GM23248 (cell line): ENCODE measurements around the gene PGD. TPM values are rescaled to one million over a fixed set of nuclear protein-coding genes. Genes with fewer than 3 reads are reported as not detected.
A peak's percentile ranks its signal among the peaks of the same experiment; 100 is the strongest.
"Not testable (repeated sequence)": the region's sequence is repeated elsewhere in the genome, so short reads cannot be mapped to it uniquely, and the experiment has no call there.

ENCODE experiments used
- DNase-seq: peaks from one replicate; pipeline ENCODE4 v3.0.0-alpha.2; 2015
- H2AFZ ChIP-seq: fragments of 200-600 bp; sonication (generic); 2 replicates; pipeline ENCODE4 v1.6.1; 2016; ENCODE audit warnings: antibody characterized with exemption
- H3F3A ChIP-seq: fragments of 200-600 bp; sonication (generic); 2 replicates; pipeline ENCODE4 v1.6.1; 2016; ENCODE audit warnings: mild to moderate bottlenecking, antibody characterized with exemption, mixed run types; ENCODE audit not compliant: insufficient read depth
- H3K27ac ChIP-seq: fragments of 200-600 bp; sonication (generic); 2 replicates; pipeline ENCODE4 v1.5.1; 2016; ENCODE audit warnings: mild to moderate bottlenecking
- H3K27me3 ChIP-seq: fragments of 200-600 bp; sonication (generic); replicated peaks from 2 replicates; pipeline ENCODE4 v1.6.1; 2016; ENCODE audit warnings: mild to moderate bottlenecking; ENCODE audit not compliant: insufficient read depth
- H3K36me3 ChIP-seq: fragments of 200-600 bp; sonication (generic); 2 replicates; pipeline ENCODE4 v1.6.1; 2016; ENCODE audit warnings: low read depth, mild to moderate bottlenecking
- H3K4me1 ChIP-seq: fragments of 200-600 bp; sonication (generic); 2 replicates; pipeline ENCODE4 v1.6.1; 2016; ENCODE audit warnings: mild to moderate bottlenecking; ENCODE audit not compliant: insufficient read depth
- H3K4me2 ChIP-seq: fragments of 200-600 bp; sonication (generic); one replicate; pipeline ENCODE4 v1.6.1; 2016; ENCODE audit warnings: mild to moderate bottlenecking; ENCODE audit not compliant: unreplicated experiment
- H3K4me3 ChIP-seq: fragments of 200-600 bp; sonication (generic); 2 replicates; pipeline ENCODE4 v1.5.1; 2016; ENCODE audit warnings: mild to moderate bottlenecking
- H3K79me2 ChIP-seq: fragments of 200-600 bp; sonication (generic); 2 replicates; pipeline ENCODE4 v1.6.1; 2016; ENCODE audit warnings: mild to moderate bottlenecking; ENCODE audit not compliant: insufficient read depth
- H3K9ac ChIP-seq: fragments of 200-600 bp; sonication (generic); 2 replicates; pipeline ENCODE4 v1.6.1; 2016; ENCODE audit warnings: mild to moderate bottlenecking
- H3K9me2 ChIP-seq: fragments of 200-600 bp; sonication (generic); 2 replicates; pipeline ENCODE4 v1.6.1; 2016; ENCODE audit warnings: mixed run types, mild to moderate bottlenecking, moderate library complexity; ENCODE audit not compliant: insufficient read depth
- H3K9me3 ChIP-seq: fragments of 200-600 bp; sonication (generic); one replicate; pipeline ENCODE4 v1.6.1; 2017; ENCODE audit warnings: low read depth
- H4K20me1 ChIP-seq: fragments of 200-600 bp; sonication (generic); 2 replicates; pipeline ENCODE4 v1.6.0; 2016; ENCODE audit not compliant: insufficient read depth
- EZH2 ChIP-seq: fragments of 200-600 bp; sonication (generic); IDR thresholded peaks from 2 replicates; pipeline ENCODE4 v1.6.1; 2018; ENCODE audit warnings: antibody characterized with exemption, mild to moderate bottlenecking; ENCODE audit not compliant: insufficient read depth, poor library complexity, severe bottlenecking
- EZH2phosphoT487 ChIP-seq: fragments of 200-600 bp; sonication (generic); IDR thresholded peaks from 2 replicates; pipeline ENCODE4 v1.6.1; 2018; ENCODE audit warnings: antibody characterized with exemption, moderate library complexity, mild to moderate bottlenecking, low read depth; ENCODE audit not compliant: insufficient read depth
- WGBS, 2 experiments: methylation state at CpG; one replicate each; pipeline ENCODE4 v1.1.6; 2015 to 2017; ENCODE audit warnings: low lambda C conversion rate in 2 of 2, low coverage in 1 of 2; ENCODE audit errors: missing lambda C conversion rate in 2 of 2; 5-methylcytosine and 5-hydroxymethylcytosine counted together
- in situ Hi-C: fragments of 300-500 bp; cut with MboI; formaldehyde crosslinking; loops from 2 replicates; pipeline ENCODE4 v1.15.0; 2020
- polyA plus RNA-seq: library from polyadenylated mRNA; unstranded; fragments of >200 nt; fragmentation: Nextera tagmentation; extraction: Ambion mirVana; gene quantifications from 2 replicates; pipeline ENCODE4 v1.2.1, GENCODE V29; 2016
- total RNA-seq: library from RNA; depleted of rRNA; stranded (reverse); fragments of >200 nt; shearing (Covaris generic); gene quantifications from 2 replicates; pipeline ENCODE4 v1.2.3, GENCODE V29; 2014

PGD gene
- total and polyA plus RNA-seq, 2 experiments from 2014 or later = 51.7 to 61.4 TPM

DNA sequence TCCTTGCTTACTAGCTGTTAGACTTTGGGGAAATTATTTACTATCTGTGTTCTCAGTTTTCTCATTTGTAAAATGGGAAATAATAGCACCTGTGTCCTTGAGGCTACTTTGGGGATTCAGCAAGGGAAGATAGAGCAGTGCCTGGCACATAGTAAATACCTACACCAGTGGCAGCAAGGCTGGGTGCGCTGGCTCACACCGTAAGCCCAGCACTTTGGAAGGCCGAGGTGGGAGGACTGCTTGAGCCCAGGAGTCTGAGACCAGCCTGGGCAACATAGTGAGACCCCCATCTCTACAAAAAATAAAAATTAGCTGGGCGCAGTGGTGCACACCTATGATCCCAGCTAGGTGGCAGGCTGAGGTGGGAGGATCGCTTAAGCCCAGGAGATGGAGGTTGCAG is 22.8 kb downstream of the PGD start:
- Histone ChIP-seq H3K9ac (no peak overlapping the region), H3F3A (no peaks in the 10 kb centered on the region), H3K9me2 (no peaks in the 10 kb centered on the region), H3K36me3 (peaks cover 11% of the 10 kb centered on the region; the same call in 1 of the 2 replicates), H3K4me1 (no peaks in the 10 kb centered on the region), H3K27ac (no peak overlapping the region), H3K79me2 (no peaks in the 10 kb centered on the region), H2AFZ (no peak overlapping the region), H3K4me3 (no peak overlapping the region), H3K4me2 (no peak overlapping the region), H3K27me3 (no peaks in the 10 kb centered on the region), H4K20me1 (no peaks in the 10 kb centered on the region), H3K9me3 (no peaks in the 10 kb centered on the region)
- 97 to 99% methylated on average over 5 of the region's 5 CpGs for WGBS, 2 experiments
- TF ChIP-seq EZH2phosphoT487 (no peak), EZH2 (no peak)
- in situ Hi-C loops = no loop called here
- no peak for DNase-seq

GRCh38 chr1:10424034-10424433 is 25.2 kb downstream of the PGD start:
- no peak overlapping the region for H3K4me2 ChIP-seq
- H3K4me3 ChIP-seq = no peak overlapping the region
- H3K79me2 ChIP-seq = no peaks in the 10 kb centered on the region
- 30 to 40% methylated on average over 9 of the region's 9 CpGs for WGBS, 2 experiments
- no peaks in the 10 kb centered on the region for H3K9me2 ChIP-seq
- no peak for TF ChIP-seq EZH2
- TF ChIP-seq EZH2phosphoT487 = no peak
- in situ Hi-C loops = no loop called here
- no peaks in the 10 kb centered on the region for H3K27me3 ChIP-seq
- H2AFZ ChIP-seq = peak overlapping the region; percentile 58
- peak overlapping the region; percentile 44 for H3K9ac ChIP-seq
- no peaks in the 10 kb centered on the region for H4K20me1 ChIP-seq
- no peaks in the 10 kb centered on the region for H3K36me3 ChIP-seq
- DNase-seq = peak; percentile 84
- H3K9me3 ChIP-seq = no peaks in the 10 kb centered on the region
- H3K4me1 ChIP-seq = no peaks in the 10 kb centered on the region
- H3K27ac ChIP-seq = no peak overlapping the region
- H3F3A ChIP-seq = no peaks in the 10 kb centered on the region

GRCh38 chr1:10424651-10425050 is 25.8 kb downstream of the PGD start:
- Histone ChIP-seq H3K36me3 (no peaks in the 10 kb centered on the region), H3K9ac (no peak overlapping the region), H3K9me2 (no peaks in the 10 kb centered on the region), H2AFZ (peak overlapping the region; percentile 58; the same call in 1 of the 2 replicates), H3K79me2 (no peaks in the 10 kb centered on the region), H3K27me3 (no peaks in the 10 kb centered on the region), H3K27ac (no peak overlapping the region), H3K4me1 (no peaks in the 10 kb centered on the region), H4K20me1 (no peaks in the 10 kb centered on the region), H3F3A (no peaks in the 10 kb centered on the region), H3K4me2 (no peak overlapping the region), H3K4me3 (no peak overlapping the region), H3K9me3 (no peaks in the 10 kb centered on the region)
- in situ Hi-C loops = no loop called here
- no peak for TF ChIP-seq EZH2phosphoT487
- TF ChIP-seq EZH2 = no peak
- 84% methylated on average over 8 of the region's 8 CpGs for WGBS, 2 experiments
- no peak for DNase-seq

DNA sequence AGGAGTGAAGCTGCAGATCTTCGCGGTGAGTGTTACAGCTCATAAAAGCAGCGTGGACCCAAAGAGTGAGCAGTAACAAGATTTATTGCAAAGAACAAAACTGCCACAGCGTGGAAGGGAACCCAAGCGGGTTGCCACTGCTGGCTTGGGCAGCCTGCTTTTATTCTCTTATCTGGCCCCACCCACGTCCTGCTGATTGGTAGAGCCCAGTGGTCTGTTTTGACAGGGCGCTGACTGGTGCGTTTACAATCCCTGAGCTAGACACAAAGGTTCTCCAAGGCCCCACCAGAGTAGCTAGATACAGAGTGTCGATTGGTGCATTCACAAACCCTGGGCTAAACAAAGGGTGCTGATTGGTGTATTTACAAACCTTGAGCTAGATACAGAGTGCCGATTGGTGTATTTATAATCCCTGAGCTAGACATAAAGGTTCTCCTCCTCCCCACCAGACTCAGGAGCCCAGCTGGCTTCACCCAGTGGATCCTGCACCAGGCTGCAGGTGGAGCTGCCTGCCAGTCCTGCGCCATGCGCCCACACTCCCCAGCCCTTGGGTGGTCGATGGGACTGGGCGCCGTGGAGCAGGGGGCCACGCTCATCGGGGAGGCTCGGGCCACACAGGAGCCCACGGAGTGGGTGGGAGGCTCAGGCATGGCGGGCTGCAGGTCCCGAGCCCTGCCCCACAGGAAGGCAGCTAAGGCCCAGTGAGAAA is 27.1 kb downstream of the PGD start:
- DNase-seq, H3K9me3 ChIP-seq, H3K36me3 ChIP-seq, H3K4me1 ChIP-seq, H3K27ac ChIP-seq, H3K27me3 ChIP-seq, H3K9me2 ChIP-seq, H4K20me1 ChIP-seq, H3F3A ChIP-seq, H3K79me2 ChIP-seq, in situ Hi-C loops: not testable (repeated sequence)
- peak overlapping the region; percentile 60 for H3K9ac ChIP-seq
- 66 to 74% methylated on average over 21 of the region's 21 CpGs for WGBS, 2 experiments
- H3K4me2 ChIP-seq = peak overlapping the region; percentile 75
- H3K4me3 ChIP-seq = peak overlapping the region; percentile 60
- peak overlapping the region; percentile 86 for H2AFZ ChIP-seq

DNA sequence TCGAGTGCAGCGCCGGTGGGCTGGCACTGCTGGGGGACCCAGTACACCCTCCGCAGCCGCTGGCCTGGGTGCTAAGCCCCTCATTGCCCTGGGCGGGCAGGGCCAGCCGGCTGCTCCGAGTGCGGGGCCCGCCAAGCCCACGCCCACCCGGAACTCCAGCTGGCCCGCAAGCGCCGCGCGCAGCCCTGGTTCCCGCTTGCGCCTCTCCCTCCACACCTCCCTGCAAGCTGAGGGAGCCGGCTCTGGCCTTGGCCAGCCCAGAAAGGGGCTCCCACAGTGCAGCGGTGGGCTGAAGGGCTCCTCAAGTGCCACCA is 27.6 kb downstream of the PGD start:
- H3K9ac ChIP-seq, H3K4me2 ChIP-seq, DNase-seq, H3K36me3 ChIP-seq, H3K79me2 ChIP-seq, in situ Hi-C loops, H3K9me3 ChIP-seq, H3K9me2 ChIP-seq, H4K20me1 ChIP-seq, H2AFZ ChIP-seq, H3K4me3 ChIP-seq, H3K27me3 ChIP-seq, H3F3A ChIP-seq, H3K4me1 ChIP-seq, H3K27ac ChIP-seq: not testable (repeated sequence)
- WGBS, 2 experiments = 98% methylated on average over 9 to 14 of the region's 21 CpGs
